GM18520 (cell line): ENCODE results near the gene CLASP1.
"Not testable (repeated sequence)": the region's sequence is repeated elsewhere in the genome, so short reads cannot be mapped to it uniquely, and the experiment has no call there.

ENCODE experiments used
- ATAC-seq: cut with Tn5 transposase; IDR thresholded peaks from one replicate; pipeline ENCODE4 v1.9.1; 2021; ENCODE audit not compliant: unreplicated experiment

Gene CLASP1

GRCh38 chr2:121355488-121355887 lies 293.8 kb downstream of the CLASP1 start:
- ATAC-seq = no peak

DNA sequence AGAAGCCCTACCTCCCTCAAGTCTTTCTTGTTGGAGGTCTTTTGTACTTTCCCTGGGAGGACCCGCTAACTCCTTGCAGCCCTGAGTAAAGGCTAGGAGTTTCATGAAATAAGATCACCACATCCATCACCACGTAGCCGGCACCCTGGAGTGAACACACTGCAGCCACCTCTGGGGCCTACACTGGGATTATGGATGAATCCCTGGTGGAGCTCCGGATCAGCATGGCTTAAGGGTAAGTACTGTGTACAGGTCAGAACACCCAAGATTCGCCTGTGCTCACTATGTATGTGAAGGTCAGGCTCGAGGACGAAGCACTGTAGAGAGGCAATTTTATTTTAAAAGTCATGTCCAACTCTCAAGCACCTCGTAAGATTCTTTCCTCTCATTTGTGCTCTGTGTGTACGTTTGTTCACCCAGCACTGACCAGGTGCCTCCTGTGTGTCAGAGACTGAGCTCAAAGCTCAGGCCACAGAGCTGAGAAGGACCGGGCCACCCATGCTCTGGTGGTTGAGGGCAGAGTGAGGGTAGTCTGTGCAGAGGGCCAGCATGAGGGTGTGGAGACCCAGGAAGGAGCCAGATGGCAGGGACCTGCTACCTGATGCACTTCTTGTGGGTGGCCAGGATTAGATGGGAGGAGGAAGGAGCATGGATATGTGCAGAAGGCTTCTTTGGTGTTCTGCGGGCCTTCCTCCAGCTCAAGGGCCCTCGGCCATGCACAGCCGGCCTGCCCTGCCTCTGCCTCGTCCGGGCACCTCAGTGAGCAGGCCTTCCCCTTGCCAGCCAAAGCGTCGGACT lies 297.5 kb downstream of the CLASP1 start:
- ATAC-seq = no peak

DNA sequence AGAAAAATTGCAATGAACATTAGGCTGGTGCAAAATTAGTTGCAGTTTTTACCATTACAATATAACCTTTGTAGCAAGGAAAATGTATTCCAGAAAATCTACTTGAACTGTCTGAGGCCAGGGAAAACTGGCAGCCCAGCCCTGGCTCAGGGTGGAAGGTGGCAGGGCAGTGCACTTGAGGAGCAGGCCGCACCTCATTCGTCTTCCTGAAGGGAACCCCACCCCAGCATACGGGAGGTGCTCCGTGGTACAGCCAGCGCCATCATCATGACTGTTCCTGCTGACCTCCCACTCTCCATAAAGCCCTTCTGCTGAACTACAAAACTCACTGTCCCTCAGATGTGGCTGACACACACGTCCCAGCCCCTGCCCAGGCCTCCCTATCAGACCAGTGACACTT lies 298.4 kb downstream of the CLASP1 start:
- ATAC-seq = no peak

GRCh38 chr2:121350402-121350775 lies 298.9 kb downstream of the CLASP1 start:
- no peak for ATAC-seq

DNA sequence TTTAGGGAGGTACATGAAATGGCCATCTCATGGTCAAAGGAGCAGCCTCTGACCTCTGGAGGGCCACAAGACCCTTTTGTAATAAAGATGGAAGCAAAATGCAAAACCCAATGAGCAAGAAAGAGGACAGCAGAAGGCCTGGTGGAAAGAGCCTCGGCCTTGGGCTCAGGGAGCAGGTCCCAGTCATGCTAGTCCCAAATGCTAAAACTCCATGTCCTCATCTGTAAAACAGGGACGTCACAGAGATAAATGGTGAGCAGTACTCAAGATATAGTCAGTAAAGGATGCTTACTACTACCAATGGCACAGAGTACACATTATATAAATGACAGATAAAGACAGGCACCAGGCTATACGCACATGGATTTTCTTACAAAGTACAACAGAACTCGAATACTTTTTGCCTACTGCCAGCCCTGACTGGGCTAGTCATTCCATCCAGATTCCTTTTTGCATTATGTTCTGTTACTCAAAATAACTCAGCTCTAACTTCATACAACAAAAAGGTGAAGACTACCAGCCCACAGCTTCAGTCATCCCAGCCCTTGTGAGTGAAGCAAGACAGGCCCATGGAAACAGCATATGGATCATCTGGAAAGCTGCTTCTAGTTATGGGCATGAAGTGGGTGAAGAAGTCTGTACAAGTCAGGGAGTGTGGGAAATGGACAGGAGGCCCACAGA lies 299.4 kb downstream of the CLASP1 start:
- no peak for ATAC-seq

- no peak for ATAC-seq
Measured at GRCh38 chr2:121348128-121348740, 301.0 kb downstream of the CLASP1 start.

- ATAC-seq = no peak
Measured at GRCh38 chr2:121346859-121347258, 302.4 kb downstream of the CLASP1 start.

DNA sequence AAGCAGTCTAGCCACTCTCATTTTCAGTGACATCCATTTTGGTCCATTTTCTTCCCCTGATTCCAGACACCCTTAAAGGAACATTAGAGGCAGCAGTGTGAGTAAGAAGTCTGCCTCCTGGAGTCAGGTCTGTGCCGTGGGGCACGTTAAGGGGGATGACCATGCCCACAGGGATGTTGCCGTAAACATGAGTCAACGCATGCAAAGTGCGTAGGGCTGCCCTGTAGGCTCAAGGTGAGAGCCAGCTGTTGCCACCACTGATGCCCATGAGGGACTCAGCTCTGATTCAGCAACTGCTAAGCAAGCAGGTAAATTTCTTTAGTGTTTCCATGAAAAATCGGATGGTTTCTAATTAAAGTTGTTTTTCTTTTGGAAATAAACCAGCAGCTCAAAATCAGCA lies 302.9 kb downstream of the CLASP1 start:
- no peak for ATAC-seq

GRCh38 chr2:121345887-121346286 lies 303.4 kb downstream of the CLASP1 start:
- ATAC-seq = no peak

GRCh38 chr2:121345101-121345500 lies 304.2 kb downstream of the CLASP1 start:
- ATAC-seq = no peak

GRCh38 chr2:121343828-121344399 lies 305.3 kb downstream of the CLASP1 start:
- ATAC-seq = not testable (repeated sequence)

DNA sequence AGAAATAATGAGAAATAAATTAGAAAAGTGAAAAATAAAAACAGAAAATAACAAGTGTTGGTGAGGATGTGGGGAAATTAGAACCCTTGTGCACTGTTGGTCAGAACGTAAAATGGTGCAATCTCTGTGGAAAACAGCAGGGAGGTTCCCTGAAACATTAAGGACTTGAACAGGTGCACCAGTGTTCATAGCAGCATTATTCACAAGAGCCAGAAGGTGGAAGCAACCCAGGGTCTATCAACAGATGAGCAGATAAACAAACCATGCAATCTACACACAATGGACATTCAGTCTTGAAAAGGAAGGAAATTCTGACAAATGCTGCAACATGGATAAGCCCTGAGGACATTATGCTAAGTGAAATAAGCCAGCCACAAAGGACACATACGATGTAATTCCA lies 306.1 kb downstream of the CLASP1 start:
- no peak for ATAC-seq

DNA sequence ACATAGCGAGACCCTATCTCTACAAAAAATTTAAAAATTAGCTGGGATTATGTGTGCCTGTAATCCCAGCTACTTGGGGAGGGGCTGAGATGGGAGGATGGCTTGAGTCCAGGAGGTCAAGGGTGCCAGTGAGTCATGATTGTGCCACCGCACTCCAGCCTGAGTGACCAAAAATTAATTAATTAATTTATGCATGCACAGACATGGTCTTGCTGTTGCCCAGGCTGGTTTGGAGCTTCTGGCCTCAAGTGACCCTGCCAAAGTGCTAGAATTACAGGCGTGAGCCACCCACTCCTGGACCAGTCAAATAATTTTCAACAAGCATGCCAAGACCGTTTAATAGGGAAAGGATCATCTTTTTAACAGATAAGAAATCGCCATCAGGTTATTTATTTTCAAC lies 306.5 kb downstream of the CLASP1 start:
- ATAC-seq = no peak

GRCh38 chr2:121340926-121341325 lies 308.3 kb downstream of the CLASP1 start:
- no peak for ATAC-seq

GRCh38 chr2:121338281-121338680 lies 311.0 kb downstream of the CLASP1 start:
- ATAC-seq = no peak

- ATAC-seq = no peak
Measured at GRCh38 chr2:121336528-121337294, 312.6 kb downstream of the CLASP1 start.

DNA sequence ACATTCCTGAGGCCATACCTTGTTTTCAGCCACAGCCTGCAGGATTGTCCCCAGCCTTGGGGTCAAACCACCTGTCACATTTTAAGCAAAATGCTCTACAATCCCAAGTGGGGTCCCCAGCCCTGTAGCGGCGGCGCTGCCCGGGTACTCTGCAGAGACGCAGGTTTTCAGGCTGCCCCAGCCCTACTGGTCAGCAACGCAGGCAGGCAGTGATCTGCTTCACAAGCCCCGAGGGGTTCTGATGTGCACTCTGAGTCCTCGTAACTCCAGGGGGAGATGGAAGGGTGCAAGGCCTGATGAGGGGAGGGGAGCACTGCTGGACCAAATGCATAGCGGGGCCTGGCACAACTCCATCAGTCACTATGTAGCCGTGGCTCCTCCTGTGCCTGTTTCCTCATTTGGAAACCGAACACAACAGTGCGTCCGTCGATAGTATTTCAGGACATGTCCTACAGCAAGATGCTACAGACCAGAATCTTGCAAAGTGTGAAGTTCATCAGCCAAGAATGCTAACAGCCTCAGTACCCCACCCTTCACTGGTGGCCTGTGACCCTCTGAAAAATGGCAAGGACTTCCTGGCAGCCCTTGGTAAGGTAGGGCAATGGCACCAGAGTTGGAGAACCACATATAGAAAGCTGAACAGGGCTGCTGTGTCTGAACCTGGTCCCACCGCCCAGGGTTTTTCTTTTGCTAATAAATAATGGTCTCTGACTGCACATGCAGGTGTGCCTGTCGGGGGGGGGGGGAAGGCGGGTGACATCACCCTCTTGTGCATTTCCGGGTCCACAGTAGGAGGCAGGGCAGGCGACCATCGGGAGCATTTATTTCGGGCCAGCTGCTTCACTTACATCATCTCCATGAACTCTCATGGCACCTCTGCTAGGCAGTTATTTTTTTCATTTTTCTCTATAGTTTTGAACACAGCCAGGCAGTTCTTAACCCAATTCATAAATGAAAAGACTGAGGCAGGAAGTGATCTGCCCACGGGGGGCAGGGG lies 313.7 kb downstream of the CLASP1 start:
- ATAC-seq = no peak

GRCh38 chr2:121334581-121335293 lies 314.5 kb downstream of the CLASP1 start:
- ATAC-seq = no peak
